Body of pancreas (tissue), 4 donors: ENCODE measurements around the gene SLC48A1. TPM values are rescaled to one million over a fixed set of nuclear protein-coding genes. Genes with fewer than 3 reads are reported as not detected.

Experiments used
- ATAC-seq: fragments of 150-250 bp; one replicate; pipeline ENCODE4 v1.9.1; 2016
- DNase-seq, 4 donors: peaks; one replicate each; pipeline ENCODE4 v3.0.0-alpha.2; 2019
- H3K27ac ChIP-seq, 4 donors: fragments of 200-600 bp; sonication (generic); 1 replicate in 3 of 4; 2 replicates in 1 of 4; pipeline versions ENCODE4 v1.5.1 to v1.6.1; 2016 to 2019; ENCODE audit warnings: mild to moderate bottlenecking in 1 of 4, mixed read lengths in 1 of 4, moderate library complexity in 1 of 4
- H3K27me3 ChIP-seq, 2 donors: fragments of 200-600 bp; sonication (generic); one replicate each; pipeline ENCODE4 v1.6.0; 2016; ENCODE audit warnings: mild to moderate bottlenecking in 1 of 2
- H3K36me3 ChIP-seq, 2 donors: fragments of 200-600 bp; sonication (generic); replicated peaks in 1 of 2; 2 replicates each; pipeline ENCODE4 v1.5.1; 2016; ENCODE audit warnings: low read depth in 2 of 2; ENCODE audit not compliant: insufficient read depth in 1 of 2
- H3K4me1 ChIP-seq: fragments of 200-600 bp; sonication (generic); one replicate; pipeline ENCODE4 v1.6.0; 2016
- H3K4me3 ChIP-seq, 2 donors: fragments of 200-600 bp; sonication (generic); 1 replicate in 1 of 2; 2 replicates in 1 of 2; pipeline ENCODE4 v1.5.1; 2016 to 2019
- H3K9me3 ChIP-seq, 3 donors: fragments of 200-600 bp; sonication (generic); 1 replicate in 2 of 3; 2 replicates in 1 of 3; pipeline ENCODE4 v1.5.1; 2016
- POLR2A ChIP-seq, 3 donors: fragments of 450-650 bp; IDR thresholded peaks; one replicate each; pipeline ENCODE4 v1.6.1; 2016; ENCODE audit warnings: antibody characterized with exemption in 3 of 3, mild to moderate bottlenecking in 2 of 3
- WGBS, 2 donors: methylation state at CpG; one replicate each; pipeline ENCODE4 v1.1.5; 2017; 5-methylcytosine and 5-hydroxymethylcytosine counted together
- intact Hi-C: fragments of 100-400 bp; cut with DNase I; formaldehyde crosslinking; loops from one replicate; pipeline ENCODE4 v1.15.1; 2023
- total RNA-seq, 2 donors: library from RNA; depleted of rRNA; stranded (reverse); fragments of >200 nt; gene quantifications; one replicate each; pipeline ENCODE4 v1.1.0, GENCODE V29; 2016
- TF ChIP-seq, protein P1 (sequence below), 7 experiments: fragments of 450-650 bp in 4 of 7; fragments of 200-600 bp in 3 of 7; sonication (generic) in 3 of 7; IDR thresholded peaks; one replicate each; pipeline ENCODE4 v1.5.1; 2016 to 2019; ENCODE audit warnings: antibody characterized with exemption in 7 of 7

The SLC48A1 gene
- total RNA-seq, 2 donors from 2014 or later, result 12.7 to 22.1 TPM

DNA sequence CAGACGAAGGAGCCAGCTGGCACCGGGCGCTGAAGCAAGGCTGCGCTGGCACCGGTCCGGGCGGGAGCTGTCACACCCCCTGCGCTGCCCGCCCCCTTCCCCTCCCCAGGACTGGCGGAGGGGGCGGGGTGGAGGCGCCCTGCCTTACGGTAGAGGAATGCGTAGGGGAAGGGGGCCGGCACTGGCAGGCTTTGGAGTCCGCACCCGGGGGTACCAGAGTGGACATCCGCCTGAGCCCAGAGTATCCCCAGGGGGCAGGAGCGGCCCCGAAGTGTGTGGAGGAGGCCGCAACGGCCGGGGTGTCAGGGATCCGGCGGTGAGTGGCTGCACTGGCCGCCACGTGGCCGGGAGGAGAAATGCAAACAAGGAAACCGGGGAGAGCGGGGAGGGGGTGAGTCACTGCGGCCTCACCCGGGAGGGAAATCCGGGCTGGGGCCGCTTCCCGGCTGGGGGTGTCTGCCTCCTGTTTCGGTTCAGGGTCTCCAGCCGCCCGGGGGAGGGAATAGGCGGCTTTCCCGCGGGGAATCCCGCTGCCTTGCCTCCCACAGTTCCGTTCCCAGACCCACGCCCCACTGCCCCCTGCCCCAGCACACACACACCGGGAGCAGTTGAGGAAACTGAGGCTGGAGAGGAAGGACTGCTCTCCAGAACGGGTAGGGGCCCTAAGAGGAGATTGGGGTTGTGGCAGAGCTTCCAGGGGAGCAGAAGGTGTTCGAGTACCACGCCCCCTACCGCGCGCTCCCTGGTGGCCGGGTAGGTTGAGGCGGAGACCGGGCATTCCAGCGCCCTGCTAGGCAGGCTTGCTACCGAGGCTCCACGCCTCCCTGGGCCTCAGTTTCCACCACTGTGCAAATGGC is 14.0 kb upstream of the SLC48A1 start, which contains the start of gene RAPGEF3:
RAPGEF3 (minus strand) TSS at position 47 of the 857 bp plus-strand sequence. CDS start 324 bp downstream, outside the sequence.
- ATAC-seq (peak; percentile 91), DNase-seq (peak; percentile 88 to 96 (median 91))
- Histone ChIP-seq H3K4me3 (peak within 1 kb of the TSS; percentile 33), H3K4me1 (peaks cover 45% of the 10 kb centered on the region), H3K27me3 (no peaks in the 10 kb centered on the region), H3K36me3 (no peaks in the 10 kb centered on the region), H3K27ac (peak within 1 kb of the TSS; percentile 69 to 85 (median 78)), H3K9me3 (no peaks in the 10 kb centered on the region)
- WGBS, 2 donors, result 1% methylated on average over 35 to 57 of the region's 57 CpGs
- intact Hi-C loops, result no loop called here
- TF ChIP-seq POLR2A (IDR thresholded peaks at IDR 0.05), result peak; percentile 40 to 74 (median 57)
- TF ChIP-seq, protein P1, sequence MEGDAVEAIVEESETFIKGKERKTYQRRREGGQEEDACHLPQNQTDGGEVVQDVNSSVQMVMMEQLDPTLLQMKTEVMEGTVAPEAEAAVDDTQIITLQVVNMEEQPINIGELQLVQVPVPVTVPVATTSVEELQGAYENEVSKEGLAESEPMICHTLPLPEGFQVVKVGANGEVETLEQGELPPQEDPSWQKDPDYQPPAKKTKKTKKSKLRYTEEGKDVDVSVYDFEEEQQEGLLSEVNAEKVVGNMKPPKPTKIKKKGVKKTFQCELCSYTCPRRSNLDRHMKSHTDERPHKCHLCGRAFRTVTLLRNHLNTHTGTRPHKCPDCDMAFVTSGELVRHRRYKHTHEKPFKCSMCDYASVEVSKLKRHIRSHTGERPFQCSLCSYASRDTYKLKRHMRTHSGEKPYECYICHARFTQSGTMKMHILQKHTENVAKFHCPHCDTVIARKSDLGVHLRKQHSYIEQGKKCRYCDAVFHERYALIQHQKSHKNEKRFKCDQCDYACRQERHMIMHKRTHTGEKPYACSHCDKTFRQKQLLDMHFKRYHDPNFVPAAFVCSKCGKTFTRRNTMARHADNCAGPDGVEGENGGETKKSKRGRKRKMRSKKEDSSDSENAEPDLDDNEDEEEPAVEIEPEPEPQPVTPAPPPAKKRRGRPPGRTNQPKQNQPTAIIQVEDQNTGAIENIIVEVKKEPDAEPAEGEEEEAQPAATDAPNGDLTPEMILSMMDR (IDR thresholded peaks at IDR 0.05), result peak; percentile 16 to 64 (median 53)

DNA sequence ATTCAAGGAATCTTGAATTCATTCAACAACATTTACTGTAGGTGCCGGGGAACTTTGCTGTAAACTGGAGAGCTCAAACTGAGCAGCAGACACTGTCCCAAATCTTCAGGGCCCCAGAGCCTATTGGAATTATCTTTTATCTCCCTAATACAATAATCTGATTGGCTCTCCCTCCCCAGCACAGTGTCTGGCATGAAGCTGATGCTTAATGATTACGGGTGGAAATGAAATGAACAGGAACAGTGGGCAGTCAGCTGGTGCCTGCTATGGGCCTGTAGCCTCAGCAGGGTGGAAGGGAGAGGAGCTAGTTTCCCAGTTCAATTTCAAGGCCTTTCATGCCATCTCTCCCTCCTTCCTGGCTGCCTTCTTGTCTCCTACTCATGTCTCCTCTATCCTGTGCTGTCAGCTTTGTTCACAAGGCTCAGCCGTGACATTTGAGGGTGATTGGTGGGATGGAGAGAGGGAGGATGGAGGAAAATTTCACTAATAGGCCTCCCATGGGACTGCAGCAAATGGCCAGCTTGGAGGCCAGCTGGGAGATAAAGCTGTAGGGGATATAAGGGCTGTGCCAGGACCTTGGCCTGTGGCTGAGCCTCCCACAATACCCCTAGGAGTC is 10.1 kb upstream of the SLC48A1 start:
- TF ChIP-seq POLR2A (IDR thresholded peaks at IDR 0.05), result no peak
- TF ChIP-seq, protein P1 (IDR thresholded peaks at IDR 0.05), result no peak
- peak overlapping the region in 1 of 4 donors; percentile 5 for H3K27ac ChIP-seq
- DNase-seq (no peak), ATAC-seq (no peak)
- peaks cover 19% of the 10 kb centered on the region for H3K4me1 ChIP-seq
- no peaks in the 10 kb centered on the region for H3K36me3 ChIP-seq
- intact Hi-C loops, result no loop called here
- 63 to 78% methylated on average over 3 of the region's 3 CpGs for WGBS, 2 donors
- H3K4me3 ChIP-seq, result no peak overlapping the region
- H3K27me3 ChIP-seq, result no peaks in the 10 kb centered on the region
- H3K9me3 ChIP-seq, result no peaks in the 10 kb centered on the region

DNA sequence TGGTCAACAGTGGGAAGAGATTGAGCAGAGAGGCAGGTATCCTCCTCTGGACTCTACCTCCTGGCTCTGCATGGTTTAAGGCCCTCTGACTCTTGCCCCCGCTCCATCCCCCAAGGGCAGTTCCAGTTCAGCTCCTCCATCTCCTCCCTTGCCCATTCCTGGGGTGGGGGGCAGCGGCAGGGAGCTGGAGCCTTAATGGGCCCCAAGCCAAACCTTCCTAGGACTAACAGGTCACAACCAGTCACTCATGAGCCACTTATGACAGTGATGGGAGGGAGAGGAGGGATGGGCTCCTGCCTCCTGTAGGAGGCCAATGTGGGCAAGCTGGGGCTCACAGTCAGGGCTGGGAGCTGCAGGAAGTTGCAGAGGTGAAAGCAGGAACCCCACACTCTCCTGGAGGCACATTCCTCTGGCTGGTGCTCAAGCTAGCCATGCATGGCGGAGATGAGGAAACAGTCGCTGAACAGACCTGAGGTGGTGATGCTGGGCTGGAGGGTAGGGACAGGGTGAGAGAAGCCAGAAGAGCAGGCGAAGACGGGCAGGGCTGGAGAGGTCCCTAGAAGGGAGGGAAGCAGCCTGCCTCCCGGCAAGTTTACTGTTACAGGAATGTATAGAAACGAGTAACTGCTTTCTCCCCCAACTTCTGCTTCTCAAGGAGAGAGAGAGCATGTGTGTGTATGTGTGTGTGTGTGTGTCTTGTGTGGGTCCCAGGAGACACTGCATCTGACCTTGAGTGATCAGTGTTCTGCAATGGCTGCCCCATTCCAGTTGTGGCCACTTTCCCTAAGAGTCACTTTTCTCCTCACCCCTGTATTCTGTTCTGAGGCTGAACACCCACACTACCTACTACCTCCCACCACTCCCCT is 9.3 kb upstream of the SLC48A1 start:
- ATAC-seq (no peak), DNase-seq (no peak)
- Histone ChIP-seq H3K4me1 (peaks cover 11% of the 10 kb centered on the region), H3K27ac (no peak overlapping the region), H3K27me3 (no peaks in the 10 kb centered on the region), H3K9me3 (no peaks in the 10 kb centered on the region), H3K36me3 (no peaks in the 10 kb centered on the region), H3K4me3 (no peak overlapping the region)
- TF ChIP-seq, protein P1 (IDR thresholded peaks at IDR 0.05), result no peak
- TF ChIP-seq POLR2A (IDR thresholded peaks at IDR 0.05), result no peak
- intact Hi-C loops, result no loop called here
- 75 to 77% methylated on average over 7 to 8 of the region's 8 CpGs for WGBS, 2 donors

DNA sequence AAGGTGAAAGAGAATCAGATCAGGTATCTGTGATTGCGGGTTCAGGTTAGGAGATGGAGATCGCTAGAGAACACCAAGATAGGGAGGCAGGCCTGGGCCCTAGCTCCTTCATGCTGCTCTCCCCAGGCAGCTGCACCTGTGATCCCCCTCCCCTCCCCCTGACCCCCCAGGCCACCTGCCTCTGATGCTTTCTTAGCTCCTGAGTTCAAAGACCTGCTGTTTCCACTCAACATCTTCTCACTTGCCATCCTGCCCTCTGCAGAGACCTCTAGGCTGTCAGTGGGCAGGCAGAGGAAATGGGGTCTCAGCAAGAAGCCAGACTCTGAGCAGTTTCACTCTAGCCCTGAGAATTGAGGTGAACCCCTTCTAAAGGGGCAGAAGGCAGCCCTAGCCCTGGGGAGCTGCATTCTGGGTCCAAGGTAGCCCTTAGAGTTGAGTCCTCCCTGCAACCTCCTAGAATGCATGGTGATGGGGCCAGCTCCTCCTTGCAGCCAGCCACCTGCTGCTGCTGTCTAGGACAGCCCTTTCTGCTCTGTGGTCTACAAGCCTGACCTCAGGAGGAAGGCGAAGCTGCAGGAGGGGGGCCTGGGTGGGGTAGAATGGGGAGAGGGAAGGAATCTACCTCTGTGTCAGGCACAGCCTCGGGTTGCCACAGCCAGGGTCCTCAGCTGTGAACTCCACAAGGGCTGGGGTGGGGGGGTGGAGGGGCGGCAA is 6.4 kb upstream of the SLC48A1 start:
- no peak for TF ChIP-seq POLR2A (IDR thresholded peaks at IDR 0.05)
- TF ChIP-seq, protein P1 (IDR thresholded peaks at IDR 0.05), result no peak
- H3K4me1 ChIP-seq, result peaks cover 5% of the 10 kb centered on the region
- 45 to 72% methylated on average over 5 of the region's 5 CpGs for WGBS, 2 donors
- intact Hi-C loops, result no loop called here
- H3K27ac ChIP-seq, result no peak overlapping the region
- H3K27me3 ChIP-seq, result no peaks in the 10 kb centered on the region
- H3K9me3 ChIP-seq, result no peaks in the 10 kb centered on the region
- ATAC-seq (peak; percentile 10), DNase-seq (no peak)
- H3K4me3 ChIP-seq, result no peak overlapping the region
- H3K36me3 ChIP-seq, result no peaks in the 10 kb centered on the region
